Lower lobe of right lung (tissue), 2 donors: ENCODE measurements around the gene HABP4. TPM values are rescaled to one million over a fixed set of nuclear protein-coding genes. Genes with fewer than 3 reads are reported as not detected.

Source experiments
- ATAC-seq, 2 donors: fragments of 200-7000 bp; cut with Tn5 transposase; one replicate each; pipeline ENCODE4 v1.9.1; 2020 to 2022; ENCODE audit warnings: mild to moderate bottlenecking in 2 of 2, moderate library complexity in 2 of 2
- DNase-seq: peaks from one replicate; pipeline ENCODE4 v3.0.0-alpha.2; 2020
- H3K27ac ChIP-seq: fragments of 200-600 bp; one replicate; pipeline ENCODE4 v1.8.0; 2022
- H3K27me3 ChIP-seq: fragments of 200-600 bp; one replicate; pipeline ENCODE4 v1.8.0; 2022; ENCODE audit warnings: low read depth
- H3K36me3 ChIP-seq: fragments of 200-600 bp; one replicate; pipeline ENCODE4 v1.8.0; 2022; ENCODE audit warnings: mild to moderate bottlenecking
- H3K4me1 ChIP-seq: fragments of 200-600 bp; one replicate; pipeline ENCODE4 v1.8.0; 2022
- H3K4me3 ChIP-seq: fragments of 200-600 bp; one replicate; pipeline ENCODE4 v1.8.0; 2022; ENCODE audit warnings: mild to moderate bottlenecking
- H3K9me3 ChIP-seq: fragments of 200-600 bp; one replicate; pipeline ENCODE4 v1.8.0; 2022
- intact Hi-C: fragments of 100-400 bp; cut with DNase I; formaldehyde crosslinking; loops from one replicate; pipeline ENCODE4 v1.11.0; 2022
- total RNA-seq: library from RNA; stranded (reverse); fragmentation: NEBNext Ultra II Directional; extraction: Animal tissue kit (Norgen Biotek cat#: 25700); gene quantifications from one replicate; pipeline ENCODE4 v1.2.1, GENCODE V29; 2021
- TF ChIP-seq, protein P1 (sequence below): fragments of 200-600 bp; IDR thresholded peaks from one replicate; pipeline ENCODE4 v1.8.0; 2022; ENCODE audit warnings: antibody characterized with exemption, mild to moderate bottlenecking
- donor health status: DM: no; HTN: yes; CAD: no; lungs with severe emphysema.

The HABP4 gene
- total RNA-seq, 1 donor from 2014 or later: 9.8 TPM

DNA sequence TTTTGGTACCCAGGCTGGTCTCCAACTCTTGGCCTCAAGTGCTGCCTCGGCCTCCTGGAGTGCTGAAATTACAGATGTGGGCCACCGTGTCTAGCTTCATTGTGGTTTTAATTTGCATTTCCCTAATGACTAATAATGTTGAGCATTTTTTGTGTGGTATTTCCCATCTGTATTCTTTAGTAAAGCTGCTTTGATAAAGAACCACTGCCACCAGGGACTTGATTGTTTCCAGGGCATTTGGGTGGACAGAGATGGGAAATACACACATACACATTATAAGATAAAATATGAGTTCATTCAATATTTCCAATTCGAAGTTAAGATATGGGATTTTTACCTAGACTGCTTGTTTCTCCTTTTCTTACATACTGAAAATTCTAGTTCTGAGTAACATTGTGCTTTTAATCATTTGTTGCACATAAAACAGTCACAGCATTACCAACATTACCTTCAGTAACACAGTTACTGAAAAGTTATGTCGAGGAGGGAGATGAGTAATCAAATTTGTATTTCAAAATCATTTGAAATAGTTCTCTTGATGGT is 28.9 kb downstream of the HABP4 start:
- intact Hi-C loops: no loop called here
- Histone ChIP-seq H3K4me1 (no peaks in the 10 kb centered on the region), H3K4me3 (no peak overlapping the region), H3K27ac (no peak overlapping the region), H3K9me3 (no peaks in the 10 kb centered on the region), H3K27me3 (no peaks in the 10 kb centered on the region), H3K36me3 (peaks cover 5% of the 10 kb centered on the region)
- DNase-seq (no peak), ATAC-seq (no peak)
- TF ChIP-seq, protein P1, sequence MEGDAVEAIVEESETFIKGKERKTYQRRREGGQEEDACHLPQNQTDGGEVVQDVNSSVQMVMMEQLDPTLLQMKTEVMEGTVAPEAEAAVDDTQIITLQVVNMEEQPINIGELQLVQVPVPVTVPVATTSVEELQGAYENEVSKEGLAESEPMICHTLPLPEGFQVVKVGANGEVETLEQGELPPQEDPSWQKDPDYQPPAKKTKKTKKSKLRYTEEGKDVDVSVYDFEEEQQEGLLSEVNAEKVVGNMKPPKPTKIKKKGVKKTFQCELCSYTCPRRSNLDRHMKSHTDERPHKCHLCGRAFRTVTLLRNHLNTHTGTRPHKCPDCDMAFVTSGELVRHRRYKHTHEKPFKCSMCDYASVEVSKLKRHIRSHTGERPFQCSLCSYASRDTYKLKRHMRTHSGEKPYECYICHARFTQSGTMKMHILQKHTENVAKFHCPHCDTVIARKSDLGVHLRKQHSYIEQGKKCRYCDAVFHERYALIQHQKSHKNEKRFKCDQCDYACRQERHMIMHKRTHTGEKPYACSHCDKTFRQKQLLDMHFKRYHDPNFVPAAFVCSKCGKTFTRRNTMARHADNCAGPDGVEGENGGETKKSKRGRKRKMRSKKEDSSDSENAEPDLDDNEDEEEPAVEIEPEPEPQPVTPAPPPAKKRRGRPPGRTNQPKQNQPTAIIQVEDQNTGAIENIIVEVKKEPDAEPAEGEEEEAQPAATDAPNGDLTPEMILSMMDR: no peak

DNA sequence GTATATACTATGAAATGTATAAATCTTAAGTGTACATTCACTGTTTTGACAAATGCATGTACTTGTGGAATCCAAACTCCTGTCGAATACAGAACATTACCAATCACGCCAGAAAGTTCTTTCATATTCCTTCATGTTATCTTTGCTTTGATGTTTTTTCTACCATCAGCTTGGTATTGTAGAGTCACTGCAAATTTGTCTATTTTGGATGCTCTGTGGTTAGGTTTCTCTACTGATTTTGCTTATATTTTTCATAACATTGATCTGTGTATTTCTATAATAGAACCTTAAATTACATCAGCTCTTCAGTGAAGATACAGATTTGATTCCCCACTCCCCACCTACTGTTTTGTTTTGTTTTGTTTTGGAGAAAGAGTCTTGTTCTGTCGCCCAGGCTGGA is 30.8 kb downstream of the HABP4 start:
- H3K4me1 ChIP-seq: peaks cover 3% of the 10 kb centered on the region
- H3K27me3 ChIP-seq: no peaks in the 10 kb centered on the region
- H3K4me3 ChIP-seq: no peak overlapping the region
- no peak for ATAC-seq
- TF ChIP-seq, protein P1: no peak
- intact Hi-C loops: no loop called here
- H3K36me3 ChIP-seq: peaks cover 18% of the 10 kb centered on the region
- no peak overlapping the region for H3K27ac ChIP-seq
- no peak for DNase-seq
- no peaks in the 10 kb centered on the region for H3K9me3 ChIP-seq

DNA sequence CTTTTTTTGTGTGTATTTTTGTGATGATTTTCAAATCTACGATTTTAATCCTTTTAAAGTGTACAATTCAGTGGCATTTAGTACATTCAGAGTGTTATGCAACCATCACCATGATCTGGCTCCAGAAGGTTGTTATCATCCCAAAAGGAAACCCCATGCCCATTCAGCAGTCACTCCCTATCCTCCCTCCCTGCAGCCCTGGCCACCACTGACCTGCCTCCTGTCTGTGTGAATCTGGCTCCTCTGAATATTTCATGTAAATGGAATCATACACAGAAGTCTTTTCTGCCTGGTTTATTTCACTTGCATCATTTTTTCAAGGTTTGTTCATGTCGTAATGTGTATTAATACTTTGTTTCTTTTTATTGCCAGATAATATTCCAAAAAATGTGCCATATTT is 32.5 kb downstream of the HABP4 start:
- no peaks in the 10 kb centered on the region for H3K27me3 ChIP-seq
- TF ChIP-seq, protein P1: no peak
- peaks cover 13% of the 10 kb centered on the region for H3K36me3 ChIP-seq
- intact Hi-C loops: no loop called here
- ATAC-seq: no peak
- H3K4me1 ChIP-seq: peaks cover 17% of the 10 kb centered on the region
- no peak for DNase-seq
- no peak overlapping the region for H3K27ac ChIP-seq
- H3K4me3 ChIP-seq: no peak overlapping the region
- H3K9me3 ChIP-seq: no peaks in the 10 kb centered on the region

DNA sequence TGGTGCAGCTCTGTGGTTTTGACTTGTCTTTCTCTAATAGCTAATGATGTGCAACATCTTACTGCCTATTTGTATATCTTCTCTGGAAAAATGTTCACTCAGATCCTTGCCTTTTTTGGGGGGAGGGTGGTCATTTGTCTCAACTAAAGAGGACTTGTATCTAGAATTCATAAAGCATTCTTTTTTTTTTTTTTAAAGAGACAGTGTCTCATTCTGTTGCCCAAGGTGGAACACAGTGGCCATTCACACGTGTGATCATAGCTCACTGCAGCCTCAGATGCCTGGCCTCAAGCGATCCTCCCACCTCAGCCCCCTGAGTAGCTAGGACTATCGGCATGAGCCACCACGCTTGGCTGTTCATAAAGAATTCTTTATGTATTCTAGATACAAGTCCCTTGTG is 33.2 kb downstream of the HABP4 start:
- Histone ChIP-seq H3K4me1 (peaks cover 17% of the 10 kb centered on the region), H3K36me3 (peaks cover 18% of the 10 kb centered on the region), H3K9me3 (no peaks in the 10 kb centered on the region), H3K27ac (no peak overlapping the region), H3K27me3 (no peaks in the 10 kb centered on the region), H3K4me3 (no peak overlapping the region)
- DNase-seq: no peak
- TF ChIP-seq, protein P1: no peak
- intact Hi-C loops: no loop called here
- no peak for ATAC-seq

DNA sequence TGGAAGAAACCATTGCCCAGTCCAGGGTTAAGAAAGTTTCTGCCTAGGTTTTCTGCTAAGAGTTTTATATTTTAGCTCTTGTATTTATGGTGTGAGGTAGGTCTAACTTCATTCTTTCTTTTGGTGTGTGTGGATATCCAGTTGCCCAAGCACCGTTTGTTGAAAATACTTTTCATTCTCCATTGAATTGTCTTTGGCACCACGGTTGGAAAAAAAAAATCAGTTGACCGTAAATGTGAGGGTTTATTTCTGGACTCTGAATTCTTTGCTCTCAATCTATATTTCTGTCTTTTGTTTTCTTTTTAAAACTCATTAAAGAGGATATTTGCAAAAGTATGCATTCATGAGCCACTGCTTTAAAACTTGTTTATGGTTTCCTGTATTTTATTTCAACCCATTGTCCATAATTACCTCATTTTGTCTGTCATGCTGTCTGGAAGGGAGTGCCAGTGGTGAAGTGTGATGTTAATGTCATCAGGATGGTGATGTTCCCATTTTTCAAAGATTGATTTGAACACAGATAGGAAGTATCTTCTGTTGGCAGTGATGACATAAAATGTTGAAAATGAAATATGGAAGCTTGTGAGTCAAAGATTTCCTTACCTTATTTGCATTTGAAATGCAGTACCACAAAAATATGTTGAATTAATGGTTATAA is 33.9 kb downstream of the HABP4 start:
- Histone ChIP-seq H3K9me3 (no peaks in the 10 kb centered on the region), H3K27ac (no peak overlapping the region), H3K4me3 (no peak overlapping the region), H3K36me3 (peaks cover 25% of the 10 kb centered on the region), H3K4me1 (peaks cover 17% of the 10 kb centered on the region), H3K27me3 (no peaks in the 10 kb centered on the region)
- intact Hi-C loops: no loop called here
- ATAC-seq (no peak), DNase-seq (no peak)
- TF ChIP-seq, protein P1: no peak
